ACC112 (cell line): ENCODE measurements around the gene IGSF21.

Source experiments
- H2AFZ ChIP-seq: fragments of 200-600 bp; sonication (generic); one replicate; pipeline ENCODE4 v1.6.0; 2017; ENCODE audit warnings: antibody characterized with exemption, low read length; ENCODE audit not compliant: unreplicated experiment
- H3K27ac ChIP-seq: fragments of 200-600 bp; sonication (generic); 2 replicates; pipeline ENCODE4 v1.5.1; 2014; ENCODE audit warnings: low read depth, mild to moderate bottlenecking, antibody characterized with exemption, low read length, moderate library complexity
- H3K27me3 ChIP-seq: fragments of 200-600 bp; sonication (generic); 2 replicates; pipeline ENCODE4 v1.6.1; 2014; ENCODE audit warnings: mild to moderate bottlenecking, antibody characterized with exemption, low read length, moderate library complexity, mixed read lengths; ENCODE audit not compliant: insufficient read depth
- H3K36me3 ChIP-seq: fragments of 200-600 bp; sonication (generic); 2 replicates; pipeline ENCODE4 v1.6.1; 2016; ENCODE audit warnings: mild to moderate bottlenecking, antibody characterized with exemption, low read length, moderate library complexity, mixed read lengths; ENCODE audit not compliant: insufficient read depth
- H3K4me1 ChIP-seq: fragments of 200-600 bp; sonication (generic); one replicate; pipeline ENCODE4 v1.6.1; 2016; ENCODE audit warnings: low read length, mixed read lengths; ENCODE audit not compliant: insufficient read depth, unreplicated experiment, control insufficient read depth
- H3K4me3 ChIP-seq: fragments of 200-600 bp; sonication (generic); 2 replicates; pipeline ENCODE4 v1.5.1; 2014; ENCODE audit warnings: mild to moderate bottlenecking, low read depth, low read length
- H3K79me2 ChIP-seq: fragments of 200-600 bp; sonication (generic); one replicate; pipeline ENCODE4 v1.6.0; 2016; ENCODE audit warnings: low read length; ENCODE audit not compliant: control insufficient read depth, unreplicated experiment, insufficient read depth

IGSF21 gene

DNA sequence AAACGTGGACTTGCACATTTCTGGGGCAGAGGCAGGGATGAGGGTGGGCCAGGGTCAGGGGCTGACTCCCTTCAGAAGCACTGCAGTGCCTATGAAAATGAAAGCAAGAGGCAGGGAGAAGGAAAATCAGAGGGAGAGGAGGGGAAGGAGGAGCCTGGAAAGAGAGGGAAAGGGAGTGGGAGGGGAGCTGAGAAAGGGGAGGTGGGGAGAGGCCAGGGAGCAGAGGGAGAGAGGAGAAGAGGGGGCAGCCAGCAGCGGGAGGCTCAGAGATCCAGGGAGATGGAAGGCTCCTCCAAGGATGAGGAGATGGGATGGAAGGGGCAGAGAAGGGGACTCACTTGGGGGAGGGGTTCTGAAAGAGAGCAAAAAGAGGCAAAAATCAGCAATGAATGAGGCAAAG, 276.9 kb downstream of the IGSF21 start:
- Histone ChIP-seq H3K36me3 (no peaks in the 10 kb centered on the region), H3K4me3 (no peak overlapping the region), H3K27me3 (no peaks in the 10 kb centered on the region), H3K79me2 (no peaks in the 10 kb centered on the region), H3K27ac (no peak overlapping the region), H2AFZ (no peak overlapping the region), H3K4me1 (no peaks in the 10 kb centered on the region)

DNA sequence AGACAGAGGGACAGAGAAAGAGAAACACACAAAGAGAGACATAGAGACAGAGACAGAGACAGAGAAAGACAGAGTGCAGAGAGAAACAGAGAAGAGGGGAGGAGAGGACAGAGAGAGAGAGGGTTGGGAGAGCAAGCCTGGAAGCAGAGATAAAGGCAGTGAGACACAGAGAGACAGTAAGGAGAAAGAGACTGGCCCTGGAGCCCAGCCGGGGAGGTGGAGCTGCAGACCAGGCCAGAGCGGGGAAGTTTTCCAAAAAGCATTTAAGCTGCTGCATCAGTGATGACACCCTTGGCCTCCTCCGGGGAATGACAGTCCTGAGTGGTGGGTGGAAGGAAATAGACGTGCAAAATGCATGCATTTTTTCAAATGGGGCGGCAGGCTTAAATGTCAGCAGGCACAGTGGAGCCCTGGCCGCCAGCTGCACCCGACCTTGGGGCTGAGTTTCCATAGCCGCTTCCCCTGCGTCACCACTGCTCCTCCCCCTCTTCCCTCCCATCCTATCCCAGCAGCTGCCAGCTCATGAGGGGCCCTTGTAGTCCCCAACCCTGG, 277.7 kb downstream of the IGSF21 start:
- Histone ChIP-seq H2AFZ (no peak overlapping the region), H3K79me2 (no peaks in the 10 kb centered on the region), H3K27me3 (no peaks in the 10 kb centered on the region), H3K27ac (no peak overlapping the region), H3K36me3 (no peaks in the 10 kb centered on the region), H3K4me3 (no peak overlapping the region), H3K4me1 (no peaks in the 10 kb centered on the region)

DNA sequence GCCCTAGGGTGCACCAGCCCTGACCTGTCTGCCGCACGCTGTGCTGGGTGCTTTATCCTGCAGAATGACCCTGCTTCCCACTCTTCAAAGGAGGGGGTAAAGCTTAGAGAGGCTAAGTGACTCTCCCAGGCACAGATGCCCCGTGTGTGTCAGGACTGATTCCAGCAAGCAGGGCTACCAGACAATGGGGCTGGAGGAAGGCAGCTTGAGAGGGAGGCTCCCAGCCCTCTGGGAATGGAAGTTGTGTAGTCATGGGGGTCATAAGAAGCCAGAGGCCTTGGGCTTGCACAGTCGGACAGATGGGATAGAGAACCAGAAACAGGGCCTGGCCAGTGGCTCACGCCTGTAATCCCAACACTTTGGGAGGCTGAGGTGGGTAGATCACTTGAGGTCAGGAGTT, 279.0 kb downstream of the IGSF21 start:
- Histone ChIP-seq H3K4me1 (no peaks in the 10 kb centered on the region), H3K36me3 (no peaks in the 10 kb centered on the region), H3K27ac (no peak overlapping the region), H3K27me3 (no peaks in the 10 kb centered on the region), H3K79me2 (no peaks in the 10 kb centered on the region), H3K4me3 (no peak overlapping the region), H2AFZ (no peak overlapping the region)

DNA sequence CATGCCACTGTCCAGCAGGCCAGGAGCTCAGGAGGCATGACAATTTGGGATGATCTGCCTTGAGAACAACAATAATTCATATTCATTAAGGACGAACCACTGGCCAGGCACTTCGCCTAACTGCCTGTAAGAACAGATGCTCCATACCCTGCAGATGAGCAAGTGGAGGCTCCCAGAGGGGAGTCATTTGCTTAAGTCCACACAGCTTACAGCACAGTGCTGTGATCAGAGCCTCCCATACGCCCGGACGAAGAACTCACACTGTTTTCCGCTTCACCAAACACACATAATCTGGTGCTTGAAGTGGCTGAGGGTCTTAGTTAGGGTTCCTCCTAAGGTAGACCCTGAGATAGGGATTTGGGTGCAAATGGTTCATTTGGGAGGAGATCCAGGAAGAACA, 279.7 kb downstream of the IGSF21 start:
- no peaks in the 10 kb centered on the region for H3K79me2 ChIP-seq
- H3K4me3 ChIP-seq, result no peak overlapping the region
- H3K27ac ChIP-seq, result no peak overlapping the region
- no peak overlapping the region for H2AFZ ChIP-seq
- no peaks in the 10 kb centered on the region for H3K27me3 ChIP-seq
- H3K36me3 ChIP-seq, result no peaks in the 10 kb centered on the region
- H3K4me1 ChIP-seq, result no peaks in the 10 kb centered on the region

DNA sequence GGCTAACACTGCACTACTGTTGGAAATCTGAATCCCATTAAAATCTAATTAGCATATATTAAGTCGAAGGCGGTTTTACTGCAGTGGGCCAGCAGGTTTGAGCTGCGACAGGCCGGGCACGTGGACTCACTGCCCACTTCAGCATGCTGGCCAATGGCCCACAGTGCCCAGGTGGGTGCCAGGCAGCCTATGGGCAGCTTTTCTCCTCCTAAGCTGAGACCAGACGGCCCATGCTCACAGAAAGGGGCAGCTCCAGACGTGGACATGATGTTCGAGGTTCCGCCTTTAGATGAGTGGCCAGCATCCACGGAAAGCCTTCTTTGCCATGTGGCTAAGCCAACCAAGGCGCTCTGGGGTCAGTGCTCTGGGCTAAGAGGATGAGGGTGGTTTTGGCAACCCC, 283.4 kb downstream of the IGSF21 start:
- no peak overlapping the region for H2AFZ ChIP-seq
- no peak overlapping the region for H3K27ac ChIP-seq
- H3K27me3 ChIP-seq, result no peaks in the 10 kb centered on the region
- H3K36me3 ChIP-seq, result no peaks in the 10 kb centered on the region
- H3K4me3 ChIP-seq, result no peak overlapping the region
- H3K4me1 ChIP-seq, result no peaks in the 10 kb centered on the region
- no peaks in the 10 kb centered on the region for H3K79me2 ChIP-seq

GRCh38 chr1:18394563-18395156, 287.1 kb downstream of the IGSF21 start:
- no peak overlapping the region for H3K27ac ChIP-seq
- no peaks in the 10 kb centered on the region for H3K4me1 ChIP-seq
- H3K27me3 ChIP-seq, result no peaks in the 10 kb centered on the region
- H3K36me3 ChIP-seq, result no peaks in the 10 kb centered on the region
- H2AFZ ChIP-seq, result no peak overlapping the region
- H3K4me3 ChIP-seq, result no peak overlapping the region
- H3K79me2 ChIP-seq, result no peaks in the 10 kb centered on the region

- Histone ChIP-seq H3K4me3 (no peak overlapping the region), H2AFZ (no peak overlapping the region), H3K27me3 (no peaks in the 10 kb centered on the region), H3K36me3 (no peaks in the 10 kb centered on the region), H3K4me1 (no peaks in the 10 kb centered on the region), H3K79me2 (no peaks in the 10 kb centered on the region), H3K27ac (no peak overlapping the region)
These were observed 288.8 kb downstream of the IGSF21 start for GRCh38 chr1:18396247-18396980.

GRCh38 chr1:18397641-18398040, 290.0 kb downstream of the IGSF21 start:
- no peak overlapping the region for H3K4me3 ChIP-seq
- no peak overlapping the region for H3K27ac ChIP-seq
- no peak overlapping the region for H2AFZ ChIP-seq
- H3K27me3 ChIP-seq, result no peaks in the 10 kb centered on the region
- H3K79me2 ChIP-seq, result no peaks in the 10 kb centered on the region
- H3K4me1 ChIP-seq, result no peaks in the 10 kb centered on the region
- no peaks in the 10 kb centered on the region for H3K36me3 ChIP-seq

GRCh38 chr1:18398791-18399530, 291.4 kb downstream of the IGSF21 start:
- Histone ChIP-seq H3K4me3 (no peak overlapping the region), H3K4me1 (no peaks in the 10 kb centered on the region), H3K79me2 (no peaks in the 10 kb centered on the region), H2AFZ (no peak overlapping the region), H3K36me3 (no peaks in the 10 kb centered on the region), H3K27me3 (no peaks in the 10 kb centered on the region), H3K27ac (no peak overlapping the region)

- H3K27ac ChIP-seq, result no peak overlapping the region
- no peaks in the 10 kb centered on the region for H3K79me2 ChIP-seq
- no peaks in the 10 kb centered on the region for H3K36me3 ChIP-seq
- no peaks in the 10 kb centered on the region for H3K4me1 ChIP-seq
- H3K4me3 ChIP-seq, result no peak overlapping the region
- H2AFZ ChIP-seq, result no peak overlapping the region
- no peaks in the 10 kb centered on the region for H3K27me3 ChIP-seq
These were observed 292.9 kb downstream of the IGSF21 start for GRCh38 chr1:18400347-18401102.
